Psoas muscle (tissue), 8 donors: ENCODE data around the gene ADAMTSL2. TPM values are rescaled to one million over a fixed set of nuclear protein-coding genes. Genes with fewer than 3 reads are reported as not detected.

Source experiments
- ATAC-seq, 4 donors: fragments of 200-7000 bp; cut with Tn5 transposase; one replicate each; pipeline ENCODE4 v1.9.1; 2020; ENCODE audit warnings: moderate library complexity in 3 of 4, mild to moderate bottlenecking in 2 of 4
- DNase-seq, 2 donors: peaks; one replicate each; pipeline ENCODE4 v3.0.0-alpha.2; 2020
- H3K27ac ChIP-seq: fragments of 200-600 bp; one replicate; pipeline ENCODE4 v1.8.0; 2022
- H3K27me3 ChIP-seq, 3 donors: fragments of 200-600 bp in 1 of 3; one replicate each; pipeline versions ENCODE4 v1.6.1 to v1.8.0; 2013 to 2022; ENCODE audit warnings: low read length in 2 of 3, mild to moderate bottlenecking in 2 of 3, moderate library complexity in 1 of 3; ENCODE audit not compliant: insufficient read depth in 3 of 3
- H3K36me3 ChIP-seq, 2 donors: fragments of 200-600 bp in 1 of 2; one replicate each; pipeline versions ENCODE4 v1.6.1 to v1.8.0; 2013 to 2022; ENCODE audit warnings: low read depth in 1 of 2, mild to moderate bottlenecking in 1 of 2, moderate library complexity in 1 of 2; ENCODE audit not compliant: insufficient read depth in 1 of 2
- H3K4me1 ChIP-seq: fragments of 200-600 bp; one replicate; pipeline ENCODE4 v1.8.0; 2022
- H3K4me3 ChIP-seq: fragments of 200-600 bp; one replicate; pipeline ENCODE4 v1.8.0; 2022; ENCODE audit warnings: mild to moderate bottlenecking
- H3K9me3 ChIP-seq: fragments of 200-600 bp; one replicate; pipeline ENCODE4 v1.8.0; 2022
- WGBS, 3 donors: extraction: QIAGEN DNeasy Blood & Tissue Kit; methylation state at CpG; one replicate each; pipeline versions ENCODE4 v1.1.6 to v1.1.7; 2013; 5-methylcytosine and 5-hydroxymethylcytosine counted together
- intact Hi-C, 2 donors: fragments of 100-400 bp; cut with DNase I; formaldehyde crosslinking; loops; one replicate each; pipeline versions ENCODE4 v1.11.0 to v1.14.2; 2022
- polyA plus RNA-seq, 3 donors: library from polyadenylated mRNA; stranded (reverse); fragments of 200-250 nt; gene quantifications; one replicate each; pipeline ENCODE4 v1.2.3, GENCODE V29; 2013
- total RNA-seq, 4 donors: library from RNA; stranded (reverse); fragmentation: NEBNext Ultra II Directional in 2 of 4; extraction: Animal tissue kit (Norgen Biotek cat#: 25700) in 2 of 4; gene quantifications; one replicate each; pipeline versions ENCODE4 v1.2.1 to v1.2.4, GENCODE V29; 2021 to 2023
- TF ChIP-seq, protein P1 (sequence below): fragments of 200-600 bp; IDR thresholded peaks from one replicate; pipeline ENCODE4 v1.8.0; 2022; ENCODE audit warnings: antibody characterized with exemption
- donor health status: healthy with polysubstance abuse.
- donor health status: DM: no; HTN: no; CAD: no; lungs with moderate emphysema.
- donor health status: Bipolar disorder and iron deficiency.
- donor health status: healthy.
- donor health status: DM: yes; HTN: yes; CAD: no.
- donor health status: DM: no; HTN: no; CAD: no.
- donor health status: DM: no; HTN: no; CAD: no.
- donor health status: DM: yes; HTN: yes; CAD: no.

The ADAMTSL2 gene
- total and polyA plus RNA-seq, 7 donors, result 0.21 to 5.4 (median 0.71) TPM

DNA sequence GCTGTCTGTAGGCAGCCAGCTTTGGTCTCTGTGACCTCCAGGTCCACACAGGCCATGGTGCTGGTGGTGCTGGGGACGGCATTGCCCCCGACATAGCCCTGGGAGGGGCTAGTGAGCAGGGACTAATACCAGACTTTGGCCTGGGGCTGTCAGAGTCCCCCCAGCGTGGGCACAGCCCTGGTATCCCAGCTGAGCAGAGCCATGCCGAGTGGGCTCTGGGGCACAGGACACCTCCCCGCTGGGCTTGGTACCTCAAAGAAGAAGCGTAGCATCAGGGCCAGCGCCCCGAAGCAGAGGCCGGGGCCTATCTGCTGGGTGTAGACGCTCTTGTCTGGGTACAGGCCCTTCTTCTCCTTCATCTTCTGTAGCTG is 19.3 kb upstream of the ADAMTSL2 start:
- WGBS, 3 donors, result 91 to 98% (median 93%) methylated on average over 10 of the region's 10 CpGs
- H3K27ac ChIP-seq, result no peak overlapping the region
- no peaks in the 10 kb centered on the region for H3K36me3 ChIP-seq
- H3K9me3 ChIP-seq, result no peaks in the 10 kb centered on the region
- H3K27me3 ChIP-seq, result peaks cover 0 to 24% (median 4%) of the 10 kb centered on the region in 3 donors
- H3K4me1 ChIP-seq, result no peaks in the 10 kb centered on the region
- no peak for ATAC-seq
- peak; percentile 10 to 26 for DNase-seq
- TF ChIP-seq, protein P1, sequence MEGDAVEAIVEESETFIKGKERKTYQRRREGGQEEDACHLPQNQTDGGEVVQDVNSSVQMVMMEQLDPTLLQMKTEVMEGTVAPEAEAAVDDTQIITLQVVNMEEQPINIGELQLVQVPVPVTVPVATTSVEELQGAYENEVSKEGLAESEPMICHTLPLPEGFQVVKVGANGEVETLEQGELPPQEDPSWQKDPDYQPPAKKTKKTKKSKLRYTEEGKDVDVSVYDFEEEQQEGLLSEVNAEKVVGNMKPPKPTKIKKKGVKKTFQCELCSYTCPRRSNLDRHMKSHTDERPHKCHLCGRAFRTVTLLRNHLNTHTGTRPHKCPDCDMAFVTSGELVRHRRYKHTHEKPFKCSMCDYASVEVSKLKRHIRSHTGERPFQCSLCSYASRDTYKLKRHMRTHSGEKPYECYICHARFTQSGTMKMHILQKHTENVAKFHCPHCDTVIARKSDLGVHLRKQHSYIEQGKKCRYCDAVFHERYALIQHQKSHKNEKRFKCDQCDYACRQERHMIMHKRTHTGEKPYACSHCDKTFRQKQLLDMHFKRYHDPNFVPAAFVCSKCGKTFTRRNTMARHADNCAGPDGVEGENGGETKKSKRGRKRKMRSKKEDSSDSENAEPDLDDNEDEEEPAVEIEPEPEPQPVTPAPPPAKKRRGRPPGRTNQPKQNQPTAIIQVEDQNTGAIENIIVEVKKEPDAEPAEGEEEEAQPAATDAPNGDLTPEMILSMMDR, result no peak
- no peak overlapping the region for H3K4me3 ChIP-seq
- intact Hi-C loops, result no loop called here

DNA sequence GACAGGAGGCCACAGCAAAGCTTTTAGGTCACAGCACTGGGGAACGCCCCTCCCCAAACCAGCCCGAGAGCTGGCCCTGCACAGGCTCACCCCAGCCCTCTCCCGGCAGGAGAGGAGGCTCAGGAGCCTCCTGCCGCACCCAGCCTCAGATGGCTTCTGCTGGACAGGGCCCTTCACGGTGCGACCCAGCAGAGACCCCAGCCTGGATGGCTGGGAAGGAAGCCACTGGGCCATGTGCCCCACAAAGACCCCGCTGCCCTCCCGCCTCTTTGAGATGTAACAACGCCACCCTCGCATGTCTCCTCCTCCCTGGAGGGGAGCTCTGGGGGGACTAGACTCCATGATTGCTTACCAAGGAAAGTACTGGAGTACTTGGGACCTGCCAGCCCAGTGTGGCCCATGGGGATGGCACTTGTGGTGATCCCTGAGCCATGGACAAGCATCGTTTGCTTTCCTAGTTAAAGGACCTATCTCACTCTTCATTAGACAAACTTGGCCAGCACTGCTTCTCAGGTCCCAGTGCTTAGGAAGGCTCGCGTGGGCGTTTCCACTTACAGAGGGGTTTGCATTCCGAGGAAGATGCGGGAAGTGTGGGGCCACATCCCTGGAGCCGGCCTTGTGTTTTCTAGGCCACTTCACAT is 18.8 kb upstream of the ADAMTSL2 start:
- Histone ChIP-seq H3K27me3 (peaks cover 0 to 19% (median 4%) of the 10 kb centered on the region in 3 donors), H3K4me3 (no peak overlapping the region), H3K27ac (no peak overlapping the region), H3K9me3 (no peaks in the 10 kb centered on the region), H3K4me1 (no peaks in the 10 kb centered on the region), H3K36me3 (no peaks in the 10 kb centered on the region)
- DNase-seq, result peak; percentile 7 to 29
- no peak for ATAC-seq
- intact Hi-C loops, result no loop called here
- TF ChIP-seq, protein P1, result no peak
- 89 to 93% (median 91%) methylated on average over 15 to 17 of the region's 17 CpGs for WGBS, 3 donors

DNA sequence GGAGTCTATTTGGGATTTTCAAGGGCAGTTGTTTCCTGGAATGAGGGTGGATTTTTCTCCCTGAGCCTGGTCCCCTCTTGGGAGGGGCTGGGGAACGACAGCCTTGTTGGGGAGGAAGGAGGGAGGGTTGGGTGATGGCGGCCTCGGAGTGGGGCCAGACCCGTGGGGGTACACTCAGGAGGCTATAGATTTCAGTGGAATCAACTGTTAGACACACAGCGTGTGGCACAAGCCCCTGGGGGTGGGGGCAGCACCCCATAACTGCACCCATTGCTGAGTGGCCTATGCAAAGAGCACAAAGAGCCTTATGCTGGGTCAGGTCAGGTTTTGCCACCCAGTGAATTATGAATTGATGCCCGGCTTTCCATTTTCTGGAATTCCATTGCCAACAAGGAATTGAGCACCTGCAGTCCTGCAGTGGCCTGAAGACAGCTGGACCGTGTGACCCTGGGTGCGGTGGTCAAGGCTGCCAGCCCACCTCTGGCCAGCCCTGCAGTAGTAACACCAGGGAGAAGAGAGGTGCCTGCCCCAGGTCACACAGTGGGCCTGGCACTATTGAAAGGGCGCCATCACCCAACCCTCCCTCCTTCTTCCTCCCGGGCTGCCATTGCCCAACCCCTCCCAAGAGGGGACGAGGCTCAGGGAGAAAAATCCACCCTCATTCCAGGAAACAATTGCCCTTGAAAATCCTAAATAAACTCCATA is 18.1 kb upstream of the ADAMTSL2 start:
- H3K4me3 ChIP-seq, result no peak overlapping the region
- H3K36me3 ChIP-seq, result no peaks in the 10 kb centered on the region
- H3K4me1 ChIP-seq, result no peaks in the 10 kb centered on the region
- ATAC-seq (no peak), DNase-seq (peak; percentile 3 to 32)
- WGBS, 3 donors, result 85 to 90% (median 85%) methylated on average over 11 of the region's 11 CpGs
- no peaks in the 10 kb centered on the region for H3K9me3 ChIP-seq
- H3K27me3 ChIP-seq, result peaks cover 0 to 12% (median 2%) of the 10 kb centered on the region in 3 donors
- H3K27ac ChIP-seq, result no peak overlapping the region
- intact Hi-C loops, result no loop called here
- TF ChIP-seq, protein P1, result no peak

DNA sequence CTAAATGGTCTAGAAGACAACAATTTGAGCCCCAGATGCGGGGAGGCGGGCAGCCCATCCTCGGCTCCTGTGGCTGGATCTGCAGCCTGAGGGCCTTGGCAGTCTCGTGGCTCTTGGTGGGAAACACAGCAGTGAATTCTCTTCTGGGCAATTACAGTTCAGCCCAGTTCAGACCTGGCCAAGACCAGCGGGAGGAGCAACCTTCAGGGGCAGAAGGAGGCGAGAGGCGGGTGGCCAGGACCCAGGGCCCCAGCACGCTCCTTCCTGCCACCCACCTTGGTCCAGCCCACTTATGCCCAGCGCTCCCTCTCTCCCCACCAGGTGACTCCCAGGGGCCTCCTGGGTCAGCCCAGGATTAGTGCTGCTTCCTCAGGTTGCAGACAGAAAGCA is 17.5 kb upstream of the ADAMTSL2 start:
- Histone ChIP-seq H3K9me3 (no peaks in the 10 kb centered on the region), H3K4me1 (no peaks in the 10 kb centered on the region), H3K27ac (no peak overlapping the region), H3K36me3 (no peaks in the 10 kb centered on the region), H3K27me3 (peaks cover 0 to 12% (median 2%) of the 10 kb centered on the region in 3 donors), H3K4me3 (no peak overlapping the region)
- intact Hi-C loops, result no loop called here
- DNase-seq (peak in 1 of 2 donors; percentile 19), ATAC-seq (no peak)
- TF ChIP-seq, protein P1, result no peak
- 94 to 97% (median 96%) methylated on average over 9 of the region's 9 CpGs for WGBS, 3 donors
